Neural cell (in vitro differentiated cells): ENCODE measurements around the gene BTAF1. TPM values are rescaled to one million over a fixed set of nuclear protein-coding genes. Genes with fewer than 3 reads are reported as not detected.

ENCODE experiments used
- H2AFZ ChIP-seq: fragments of 200-600, 300-800 bp; sonication (generic), shearing (Covaris generic); 2 replicates; pipeline ENCODE4 v1.6.0; 2014; ENCODE audit warnings: low read depth, mild to moderate bottlenecking, antibody characterized with exemption, low read length, moderate library complexity
- H3F3A ChIP-seq: fragments of 200-600 bp; shearing (Covaris generic); 2 replicates; pipeline ENCODE4 v1.6.1; 2016; ENCODE audit warnings: mild to moderate bottlenecking, moderate library complexity, mixed read lengths, antibody characterized with exemption, low read length; ENCODE audit not compliant: insufficient read depth, poor library complexity, severe bottlenecking
- H3K27ac ChIP-seq: fragments of 200-600, 300-800 bp; sonication (generic), shearing (Covaris generic); 2 replicates; pipeline ENCODE4 v1.5.1; 2014; ENCODE audit warnings: mild to moderate bottlenecking, low read length, moderate library complexity
- H3K27me3 ChIP-seq: fragments of 300-800, 200-600 bp; sonication (generic), shearing (Covaris generic); 2 replicates; pipeline ENCODE4 v1.6.0; 2014; ENCODE audit warnings: mild to moderate bottlenecking, low read depth, low read length, moderate library complexity; ENCODE audit not compliant: insufficient read depth
- H3K36me3 ChIP-seq: fragments of 300-800, 200-600 bp; sonication (generic), shearing (Covaris generic); 2 replicates; pipeline ENCODE4 v1.5.1; 2014; ENCODE audit warnings: mild to moderate bottlenecking, antibody characterized with exemption, low read length, moderate library complexity; ENCODE audit not compliant: insufficient read depth
- H3K4me2 ChIP-seq: fragments of 300-800, 200-600 bp; sonication (generic), shearing (Covaris generic); 2 replicates; pipeline ENCODE4 v1.6.0; 2014; ENCODE audit warnings: mild to moderate bottlenecking, low read length
- H3K4me3 ChIP-seq: fragments of 300-800, 200-600 bp; sonication (generic), shearing (Covaris generic); 2 replicates; pipeline ENCODE4 v1.5.1; 2014; ENCODE audit warnings: mild to moderate bottlenecking, low read length, moderate library complexity
- H3K79me2 ChIP-seq: fragments of 200-600 bp; shearing (Covaris generic); replicated peaks from 2 replicates; pipeline ENCODE4 v1.6.0; 2014; ENCODE audit warnings: mild to moderate bottlenecking, low read length, moderate library complexity; ENCODE audit not compliant: insufficient read depth
- H3K9ac ChIP-seq: fragments of 300-800, 200-600 bp; sonication (generic), shearing (Covaris generic); 2 replicates; pipeline ENCODE4 v1.6.1; 2016; ENCODE audit warnings: mild to moderate bottlenecking, low read length, mixed read lengths
- H3K9me2 ChIP-seq: fragments of 200-600 bp; shearing (Covaris generic); 2 replicates; pipeline ENCODE4 v1.6.1; 2016; ENCODE audit warnings: mild to moderate bottlenecking, low read length, mixed read lengths; ENCODE audit not compliant: insufficient read depth
- H3K9me3 ChIP-seq: fragments of 200-600, 300-800 bp; sonication (generic), shearing (Covaris generic); 2 replicates; pipeline ENCODE4 v1.6.1; 2016; ENCODE audit warnings: mild to moderate bottlenecking, mixed run types, low read length, moderate library complexity, mixed read lengths
- H4K20me1 ChIP-seq: fragments of 200-600 bp; shearing (Covaris generic); 2 replicates; pipeline ENCODE4 v1.6.1; 2016; ENCODE audit warnings: mild to moderate bottlenecking, mixed run types; ENCODE audit not compliant: insufficient read depth
- EP300 ChIP-seq: fragments of 450-650 bp; conservative IDR thresholded peaks from 2 replicates; pipeline ENCODE4 v1.6.1; 2014; ENCODE audit warnings: antibody characterized with exemption, mild to moderate bottlenecking, moderate library complexity; ENCODE audit not compliant: poor library complexity, severe bottlenecking
- EZH2 ChIP-seq: fragments of 200-600, 300-800 bp; shearing (Covaris generic), sonication (generic); IDR thresholded peaks from 2 replicates; pipeline ENCODE4 v1.6.1; 2014; ENCODE audit warnings: antibody characterized with exemption, low read length, borderline replicate concordance, mild to moderate bottlenecking; ENCODE audit not compliant: insufficient read depth, poor library complexity, severe bottlenecking
- MXI1 ChIP-seq: fragments of 450-650 bp; conservative IDR thresholded peaks from 2 replicates; pipeline ENCODE4 v1.6.1; 2014; ENCODE audit warnings: antibody characterized with exemption, mild to moderate bottlenecking; ENCODE audit not compliant: poor library complexity, severe bottlenecking
- POLR2AphosphoS5 ChIP-seq: IDR thresholded peaks from 2 replicates; pipeline ENCODE4 v1.6.1; 2012
- RAD21 ChIP-seq: fragments of 450-650 bp; conservative IDR thresholded peaks from 2 replicates; pipeline ENCODE4 v1.6.1; 2014; ENCODE audit warnings: antibody characterized with exemption, mild to moderate bottlenecking, moderate library complexity
- SMC3 ChIP-seq: fragments of 450-650 bp; conservative IDR thresholded peaks from 2 replicates; pipeline ENCODE4 v1.6.1; 2014; ENCODE audit warnings: antibody characterized with exemption, mild to moderate bottlenecking, moderate library complexity; ENCODE audit not compliant: poor library complexity
- TAF1 ChIP-seq: IDR thresholded peaks from 2 replicates; pipeline ENCODE4 v1.6.1; 2012; ENCODE audit warnings: low read depth
- polyA plus RNA-seq: library from polyadenylated mRNA; depleted of rRNA; stranded (reverse); fragments of >200 nt; gene quantifications from 2 replicates; pipeline ENCODE4 v1.2.3, GENCODE V29; 2014
- TF ChIP-seq, protein P1 (sequence below): IDR thresholded peaks from 2 replicates; pipeline ENCODE4 v1.6.1; 2012; ENCODE audit warnings: borderline replicate concordance
- TF ChIP-seq, protein P2 (sequence below): fragments of 450-650 bp; IDR thresholded peaks from 2 replicates; pipeline ENCODE4 v1.5.1; 2014; ENCODE audit warnings: antibody characterized with exemption, mild to moderate bottlenecking, moderate library complexity; ENCODE audit not compliant: poor library complexity, severe bottlenecking

The BTAF1 gene
- polyA plus RNA-seq, 1 donor from 2014 or later, result 69.4 TPM

DNA sequence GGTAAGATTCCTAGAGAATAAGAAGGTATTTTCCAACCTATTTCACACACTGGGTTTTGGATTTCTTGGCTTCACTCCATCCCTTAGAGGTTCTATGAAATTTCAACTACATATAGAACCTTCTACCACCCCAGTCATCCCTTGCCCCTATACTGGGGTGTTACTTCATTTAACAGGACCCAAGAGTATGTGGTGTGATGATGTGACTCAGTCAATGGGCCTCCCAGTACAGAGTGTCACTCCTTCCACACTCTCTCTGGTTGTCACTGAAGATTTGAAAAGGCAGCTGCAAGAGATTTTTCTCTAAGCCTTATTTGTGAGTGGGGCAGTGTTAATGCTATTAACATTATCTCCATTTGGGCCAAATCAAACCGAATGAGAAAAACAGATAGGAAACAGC is 47.8 kb upstream of the BTAF1 start:
- no peak for TF ChIP-seq TAF1
- no peak for TF ChIP-seq MXI1
- no peak for TF ChIP-seq EP300
- no peak for TF ChIP-seq RAD21
- TF ChIP-seq, protein P1, sequence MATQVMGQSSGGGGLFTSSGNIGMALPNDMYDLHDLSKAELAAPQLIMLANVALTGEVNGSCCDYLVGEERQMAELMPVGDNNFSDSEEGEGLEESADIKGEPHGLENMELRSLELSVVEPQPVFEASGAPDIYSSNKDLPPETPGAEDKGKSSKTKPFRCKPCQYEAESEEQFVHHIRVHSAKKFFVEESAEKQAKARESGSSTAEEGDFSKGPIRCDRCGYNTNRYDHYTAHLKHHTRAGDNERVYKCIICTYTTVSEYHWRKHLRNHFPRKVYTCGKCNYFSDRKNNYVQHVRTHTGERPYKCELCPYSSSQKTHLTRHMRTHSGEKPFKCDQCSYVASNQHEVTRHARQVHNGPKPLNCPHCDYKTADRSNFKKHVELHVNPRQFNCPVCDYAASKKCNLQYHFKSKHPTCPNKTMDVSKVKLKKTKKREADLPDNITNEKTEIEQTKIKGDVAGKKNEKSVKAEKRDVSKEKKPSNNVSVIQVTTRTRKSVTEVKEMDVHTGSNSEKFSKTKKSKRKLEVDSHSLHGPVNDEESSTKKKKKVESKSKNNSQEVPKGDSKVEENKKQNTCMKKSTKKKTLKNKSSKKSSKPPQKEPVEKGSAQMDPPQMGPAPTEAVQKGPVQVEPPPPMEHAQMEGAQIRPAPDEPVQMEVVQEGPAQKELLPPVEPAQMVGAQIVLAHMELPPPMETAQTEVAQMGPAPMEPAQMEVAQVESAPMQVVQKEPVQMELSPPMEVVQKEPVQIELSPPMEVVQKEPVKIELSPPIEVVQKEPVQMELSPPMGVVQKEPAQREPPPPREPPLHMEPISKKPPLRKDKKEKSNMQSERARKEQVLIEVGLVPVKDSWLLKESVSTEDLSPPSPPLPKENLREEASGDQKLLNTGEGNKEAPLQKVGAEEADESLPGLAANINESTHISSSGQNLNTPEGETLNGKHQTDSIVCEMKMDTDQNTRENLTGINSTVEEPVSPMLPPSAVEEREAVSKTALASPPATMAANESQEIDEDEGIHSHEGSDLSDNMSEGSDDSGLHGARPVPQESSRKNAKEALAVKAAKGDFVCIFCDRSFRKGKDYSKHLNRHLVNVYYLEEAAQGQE, result no peak
- no peaks in the 10 kb centered on the region for H3K9me2 ChIP-seq
- no peak overlapping the region for H2AFZ ChIP-seq
- no peaks in the 10 kb centered on the region for H3F3A ChIP-seq
- no peaks in the 10 kb centered on the region for H3K27me3 ChIP-seq
- no peak overlapping the region for H3K9ac ChIP-seq
- no peak overlapping the region for H3K4me3 ChIP-seq
- no peaks in the 10 kb centered on the region for H3K9me3 ChIP-seq
- H3K27ac ChIP-seq, result no peak overlapping the region
- no peaks in the 10 kb centered on the region for H4K20me1 ChIP-seq
- no peak overlapping the region for H3K4me2 ChIP-seq
- H3K79me2 ChIP-seq, result no peaks in the 10 kb centered on the region
- no peaks in the 10 kb centered on the region for H3K36me3 ChIP-seq

DNA sequence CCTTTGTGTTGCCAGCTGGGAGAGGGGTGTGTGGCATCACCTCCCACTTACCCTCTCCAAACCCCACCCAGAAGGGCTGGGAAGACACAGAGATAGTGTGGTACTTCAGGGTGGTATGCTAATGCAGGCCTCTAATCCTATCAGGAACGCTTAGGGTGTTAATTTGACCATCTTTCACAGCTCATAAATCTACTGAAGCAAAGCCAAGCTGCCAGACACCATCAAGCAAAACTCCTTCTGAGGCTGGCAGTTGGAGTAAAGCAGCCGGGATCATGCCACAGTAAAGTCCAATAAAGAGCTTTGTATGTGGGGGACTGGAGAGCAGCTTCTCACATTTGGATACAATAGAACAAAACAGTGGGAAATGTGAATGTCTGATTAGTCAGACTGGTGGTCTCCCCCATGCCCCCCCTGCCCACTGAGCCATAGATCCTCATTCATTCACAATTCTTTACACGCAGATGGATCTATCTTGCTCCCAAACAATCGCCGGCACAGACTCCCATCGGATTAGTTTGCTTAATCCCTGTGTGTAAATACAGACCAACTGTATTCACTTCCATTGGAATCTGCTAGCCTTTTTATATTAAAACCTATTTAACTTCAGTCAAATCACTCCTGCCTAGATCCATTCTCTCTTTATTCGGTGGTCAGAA is 43.9 kb upstream of the BTAF1 start:
- H3K9me2 ChIP-seq, result no peaks in the 10 kb centered on the region
- no peak overlapping the region for H3K27ac ChIP-seq
- no peak overlapping the region for H3K9ac ChIP-seq
- no peak overlapping the region for H2AFZ ChIP-seq
- no peak overlapping the region for H3K4me2 ChIP-seq
- no peaks in the 10 kb centered on the region for H3K27me3 ChIP-seq
- H3K9me3 ChIP-seq, result no peaks in the 10 kb centered on the region
- H3F3A ChIP-seq, result peaks cover 3% of the 10 kb centered on the region
- no peaks in the 10 kb centered on the region for H4K20me1 ChIP-seq
- H3K4me3 ChIP-seq, result no peak overlapping the region
- H3K36me3 ChIP-seq, result no peaks in the 10 kb centered on the region
- TF ChIP-seq, protein P2, sequence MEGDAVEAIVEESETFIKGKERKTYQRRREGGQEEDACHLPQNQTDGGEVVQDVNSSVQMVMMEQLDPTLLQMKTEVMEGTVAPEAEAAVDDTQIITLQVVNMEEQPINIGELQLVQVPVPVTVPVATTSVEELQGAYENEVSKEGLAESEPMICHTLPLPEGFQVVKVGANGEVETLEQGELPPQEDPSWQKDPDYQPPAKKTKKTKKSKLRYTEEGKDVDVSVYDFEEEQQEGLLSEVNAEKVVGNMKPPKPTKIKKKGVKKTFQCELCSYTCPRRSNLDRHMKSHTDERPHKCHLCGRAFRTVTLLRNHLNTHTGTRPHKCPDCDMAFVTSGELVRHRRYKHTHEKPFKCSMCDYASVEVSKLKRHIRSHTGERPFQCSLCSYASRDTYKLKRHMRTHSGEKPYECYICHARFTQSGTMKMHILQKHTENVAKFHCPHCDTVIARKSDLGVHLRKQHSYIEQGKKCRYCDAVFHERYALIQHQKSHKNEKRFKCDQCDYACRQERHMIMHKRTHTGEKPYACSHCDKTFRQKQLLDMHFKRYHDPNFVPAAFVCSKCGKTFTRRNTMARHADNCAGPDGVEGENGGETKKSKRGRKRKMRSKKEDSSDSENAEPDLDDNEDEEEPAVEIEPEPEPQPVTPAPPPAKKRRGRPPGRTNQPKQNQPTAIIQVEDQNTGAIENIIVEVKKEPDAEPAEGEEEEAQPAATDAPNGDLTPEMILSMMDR, result no peak
- no peaks in the 10 kb centered on the region for H3K79me2 ChIP-seq

DNA sequence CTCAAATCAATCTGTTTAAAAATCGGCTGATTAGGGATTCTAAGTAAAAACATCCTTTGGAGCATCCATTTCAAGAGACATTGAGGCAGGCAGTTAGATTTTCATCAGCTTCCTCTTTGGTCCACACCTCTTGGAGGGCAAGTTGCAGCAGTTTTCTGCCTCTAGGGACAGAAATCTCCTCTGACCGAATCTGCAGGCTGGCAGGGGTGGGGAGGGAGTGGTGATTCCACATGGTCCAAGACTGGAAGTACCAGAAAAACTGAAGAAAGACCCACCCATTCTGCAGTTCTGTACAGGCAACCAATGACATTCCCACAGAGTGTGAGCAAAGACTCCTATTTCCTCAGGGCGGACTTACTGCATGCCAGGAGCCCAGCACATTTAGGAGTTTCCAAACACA is 43.3 kb upstream of the BTAF1 start:
- no peaks in the 10 kb centered on the region for H3K9me3 ChIP-seq

More for the DNA sequence above, 43.3 kb upstream of the BTAF1 start:
- H3K27me3 ChIP-seq, result no peaks in the 10 kb centered on the region
- H4K20me1 ChIP-seq, result no peaks in the 10 kb centered on the region
- H3K27ac ChIP-seq, result no peak overlapping the region
- no peaks in the 10 kb centered on the region for H3K36me3 ChIP-seq
- no peak overlapping the region for H3K4me2 ChIP-seq
- no peak overlapping the region for H3K9ac ChIP-seq
- H3K79me2 ChIP-seq, result no peaks in the 10 kb centered on the region
- H3K4me3 ChIP-seq, result no peak overlapping the region
- TF ChIP-seq POLR2AphosphoS5, result no peak
- TF ChIP-seq, protein P2, result no peak
- TF ChIP-seq MXI1, result no peak
- no peak for TF ChIP-seq EZH2
- no peak for TF ChIP-seq TAF1
- no peak for TF ChIP-seq SMC3
- TF ChIP-seq EP300, result no peak
- TF ChIP-seq, protein P1, result no peak
- no peak for TF ChIP-seq RAD21
- H3F3A ChIP-seq, result peaks cover 6% of the 10 kb centered on the region
- H2AFZ ChIP-seq, result no peak overlapping the region
- H3K9me2 ChIP-seq, result no peaks in the 10 kb centered on the region
